ENCODE results near the gene SPATS2L. TPM values are rescaled to one million over a fixed set of nuclear protein-coding genes. Genes with fewer than 3 reads are reported as not detected.
A peak's percentile ranks its signal among the peaks of the same experiment; 100 is the strongest.

The SPATS2L gene
- total RNA-seq, 1 donor from 2014 or later: 192 TPM

DNA sequence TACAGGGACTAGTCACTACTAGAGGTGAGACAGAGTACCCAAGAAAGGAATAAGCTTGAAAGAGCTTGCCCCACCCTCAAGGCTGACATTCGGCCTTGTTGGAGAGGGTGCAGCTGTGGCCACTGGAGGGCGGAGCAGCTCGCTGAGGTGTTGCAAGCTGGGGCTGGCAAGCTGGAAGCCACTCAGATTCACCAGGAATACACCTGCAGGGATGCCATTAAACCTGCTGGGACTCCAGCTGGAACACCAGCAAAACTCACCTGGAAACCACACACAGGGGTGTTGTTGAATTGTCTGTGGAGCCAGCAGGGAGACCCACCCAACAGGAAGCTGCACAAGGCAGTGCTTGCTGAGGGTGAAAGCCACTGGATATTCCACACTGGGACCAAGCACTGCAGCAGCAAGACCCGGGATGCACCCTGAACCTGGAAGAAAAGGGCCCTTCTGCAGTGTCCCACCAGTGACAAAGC is 177.3 kb downstream of the SPATS2L start:
- Histone ChIP-seq H3K4me2 (ENCODE audit: low read length) (no peak overlapping the region), H3K36me3 (ENCODE audit: insufficient read depth, low read length) (no peaks in the 10 kb centered on the region), H3K27me3 (ENCODE audit: insufficient read depth, low read length) (no peaks in the 10 kb centered on the region), H4K20me1 (ENCODE audit: insufficient read depth, low read length) (no peaks in the 10 kb centered on the region), H3K4me3 (ENCODE audit: insufficient read depth, low read depth, low read length) (no peak overlapping the region), H3K79me2 (ENCODE audit: insufficient read depth, low read length) (no peaks in the 10 kb centered on the region), H2AFZ (ENCODE audit: low read depth, low read length) (no peak overlapping the region), H3K27ac (ENCODE audit: low read depth, low read length) (no peak overlapping the region), H3K9ac (ENCODE audit: low read length) (no peak overlapping the region), H3K9me3 (ENCODE audit: insufficient read depth, low read depth, low read length) (no peaks in the 10 kb centered on the region), H3K4me1 (ENCODE audit: insufficient read depth, low read length) (peaks cover 16% of the 10 kb centered on the region)
- Mint-ChIP-seq H3K27me3 (ENCODE audit: low read depth, unreplicated experiment) (no peaks in the 10 kb centered on the region), H3K36me3 (ENCODE audit: low read depth, unreplicated experiment) (peaks cover 2% of the 10 kb centered on the region), H3K4me3 (ENCODE audit: unreplicated experiment) (no peak overlapping the region), H3K27ac (ENCODE audit: unreplicated experiment) (peak overlapping the region; percentile 22), H3K9me3 (ENCODE audit: unreplicated experiment) (no peaks in the 10 kb centered on the region), H3K4me1 (ENCODE audit: low read depth, unreplicated experiment) (peaks cover 34% of the 10 kb centered on the region)
- DNase-seq (ENCODE audit: low read depth): no peak
- no peak for FAIRE-seq
- TF ChIP-seq EZH2 (IDR thresholded peaks at IDR 0.05; ENCODE audit: insufficient read depth, low read length): no peak
- peak; percentile 16 for TF ChIP-seq CTCF (IDR thresholded peaks at IDR 0.05; ENCODE audit: insufficient read depth, low read depth, low read length)

DNA sequence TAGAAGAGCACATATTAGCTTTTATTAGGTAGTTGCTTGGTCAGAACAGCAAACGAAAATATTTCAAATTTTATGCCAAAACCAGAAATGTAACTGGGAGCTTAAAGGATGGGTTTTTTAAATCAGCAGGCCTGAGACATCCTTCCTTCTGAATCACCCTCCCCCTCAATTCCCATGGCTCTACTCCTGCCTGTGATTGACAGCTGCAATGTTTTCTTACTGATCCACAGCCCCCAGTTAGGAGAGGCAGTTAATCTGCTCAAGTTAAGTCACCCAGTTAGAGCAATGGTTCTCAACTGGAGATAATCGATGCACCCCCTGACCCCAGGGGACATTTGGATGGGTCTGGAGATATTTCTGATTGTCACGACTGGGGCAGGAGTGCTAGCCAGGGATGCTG is 178.4 kb downstream of the SPATS2L start:
- H3K27me3 ChIP-seq (ENCODE audit: insufficient read depth, low read length): no peaks in the 10 kb centered on the region
- no peak overlapping the region for H3K4me3 ChIP-seq (ENCODE audit: insufficient read depth, low read depth, low read length)
- no peak overlapping the region for H3K27ac ChIP-seq (ENCODE audit: low read depth, low read length)
- no peaks in the 10 kb centered on the region for H3K36me3 ChIP-seq (ENCODE audit: insufficient read depth, low read length)
- H3K4me2 ChIP-seq (ENCODE audit: low read length): no peak overlapping the region
- Mint-ChIP-seq H3K27ac (ENCODE audit: unreplicated experiment) (peak overlapping the region; percentile 84), H3K4me1 (ENCODE audit: low read depth, unreplicated experiment) (peaks cover 30% of the 10 kb centered on the region), H3K36me3 (ENCODE audit: low read depth, unreplicated experiment) (no peaks in the 10 kb centered on the region), H3K27me3 (ENCODE audit: low read depth, unreplicated experiment) (no peaks in the 10 kb centered on the region), H3K4me3 (ENCODE audit: unreplicated experiment) (no peak overlapping the region), H3K9me3 (ENCODE audit: unreplicated experiment) (no peaks in the 10 kb centered on the region)
- no peak overlapping the region for H2AFZ ChIP-seq (ENCODE audit: low read depth, low read length)
- H3K9ac ChIP-seq (ENCODE audit: low read length): no peak overlapping the region
- FAIRE-seq: no peak
- TF ChIP-seq CTCF (IDR thresholded peaks at IDR 0.05; ENCODE audit: insufficient read depth, low read depth, low read length): no peak
- no peak for TF ChIP-seq EZH2 (IDR thresholded peaks at IDR 0.05; ENCODE audit: insufficient read depth, low read length)
- no peaks in the 10 kb centered on the region for H3K79me2 ChIP-seq (ENCODE audit: insufficient read depth, low read length)
- no peak for DNase-seq (ENCODE audit: low read depth)
- H4K20me1 ChIP-seq (ENCODE audit: insufficient read depth, low read length): no peaks in the 10 kb centered on the region
- H3K9me3 ChIP-seq (ENCODE audit: insufficient read depth, low read depth, low read length): no peaks in the 10 kb centered on the region
- H3K4me1 ChIP-seq (ENCODE audit: insufficient read depth, low read length): peaks cover 5% of the 10 kb centered on the region

- TF ChIP-seq EZH2 (IDR thresholded peaks at IDR 0.05; ENCODE audit: insufficient read depth, low read length) (no peak), CTCF (IDR thresholded peaks at IDR 0.05; ENCODE audit: insufficient read depth, low read depth, low read length) (no peak)
- peaks cover 24% of the 10 kb centered on the region for H3K4me1 Mint-ChIP-seq (ENCODE audit: low read depth, unreplicated experiment)
- no peak overlapping the region for H3K4me2 ChIP-seq (ENCODE audit: low read length)
- peaks cover 7% of the 10 kb centered on the region for H3K36me3 Mint-ChIP-seq (ENCODE audit: low read depth, unreplicated experiment)
- H3K27ac ChIP-seq (ENCODE audit: low read depth, low read length): no peak overlapping the region
- no peak overlapping the region for H3K4me3 ChIP-seq (ENCODE audit: insufficient read depth, low read depth, low read length)
- H3K27ac Mint-ChIP-seq (ENCODE audit: unreplicated experiment): no peak overlapping the region
- H3K27me3 Mint-ChIP-seq (ENCODE audit: low read depth, unreplicated experiment): no peaks in the 10 kb centered on the region
- H4K20me1 ChIP-seq (ENCODE audit: insufficient read depth, low read length): no peaks in the 10 kb centered on the region
- no peaks in the 10 kb centered on the region for H3K9me3 Mint-ChIP-seq (ENCODE audit: unreplicated experiment)
- DNase-seq (ENCODE audit: low read depth) (peak; percentile 22), FAIRE-seq (no peak)
- H3K36me3 ChIP-seq (ENCODE audit: insufficient read depth, low read length): no peaks in the 10 kb centered on the region
- no peaks in the 10 kb centered on the region for H3K4me1 ChIP-seq (ENCODE audit: insufficient read depth, low read length)
- H2AFZ ChIP-seq (ENCODE audit: low read depth, low read length): no peak overlapping the region
- no peak overlapping the region for H3K4me3 Mint-ChIP-seq (ENCODE audit: unreplicated experiment)
- H3K27me3 ChIP-seq (ENCODE audit: insufficient read depth, low read length): no peaks in the 10 kb centered on the region
- H3K9me3 ChIP-seq (ENCODE audit: insufficient read depth, low read depth, low read length): no peaks in the 10 kb centered on the region
- no peak overlapping the region for H3K9ac ChIP-seq (ENCODE audit: low read length)
- H3K79me2 ChIP-seq (ENCODE audit: insufficient read depth, low read length): no peaks in the 10 kb centered on the region
Observed at GRCh38 chr2:200486529-200486928, 180.0 kb downstream of the SPATS2L start.
